HG02763 (cell line): ENCODE measurements around the gene IPCEF1.

Experiments used
- ATAC-seq: cut with Tn5 transposase; IDR thresholded peaks from one replicate; pipeline ENCODE4 v1.9.1; 2021; ENCODE audit warnings: mild to moderate bottlenecking, moderate library complexity; ENCODE audit not compliant: unreplicated experiment

The IPCEF1 gene

GRCh38 chr6:154298297-154298696, 58.3 kb downstream of the IPCEF1 start:
- no peak for ATAC-seq

DNA sequence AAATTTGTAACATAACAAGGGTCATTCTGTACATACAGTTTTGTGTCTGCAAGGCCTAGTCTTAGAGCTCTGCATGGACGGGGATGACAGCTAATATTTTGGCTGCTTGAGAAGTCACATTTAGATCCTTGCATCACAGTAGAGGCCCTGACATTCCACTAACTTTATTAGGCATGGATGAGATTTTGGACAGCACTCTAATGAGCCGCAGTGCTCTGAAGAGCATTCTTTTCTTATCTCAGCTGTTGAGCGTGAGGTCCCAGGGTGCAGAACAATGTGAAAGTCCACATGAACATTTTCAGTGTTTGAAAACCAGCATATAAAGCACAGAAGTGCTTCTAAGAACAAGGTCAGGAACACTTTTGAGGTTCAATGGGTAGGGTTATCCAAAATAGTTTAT, 58.9 kb downstream of the IPCEF1 start:
- ATAC-seq, result no peak

DNA sequence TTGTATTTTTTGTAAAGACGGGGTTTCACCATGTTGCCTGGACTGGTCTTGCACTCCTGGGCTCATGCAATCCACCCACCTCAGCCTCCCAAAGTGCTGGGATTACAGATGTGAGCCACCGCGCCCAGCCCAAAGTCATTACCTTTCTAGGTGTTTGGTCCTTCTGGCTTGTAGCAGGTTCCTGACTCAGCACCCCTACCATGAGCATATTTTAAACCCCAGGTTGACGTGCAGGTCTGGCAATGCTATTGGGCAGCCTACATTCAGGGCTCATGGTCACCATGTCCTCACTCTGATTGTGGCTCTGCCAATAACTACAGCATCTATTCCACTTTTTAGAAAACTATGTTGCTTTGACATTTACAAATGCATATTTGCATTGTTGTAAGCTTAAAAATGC, 59.4 kb downstream of the IPCEF1 start:
- ATAC-seq, result no peak

- ATAC-seq, result no peak
Observed at GRCh38 chr6:154295733-154296132, 60.9 kb downstream of the IPCEF1 start.

DNA sequence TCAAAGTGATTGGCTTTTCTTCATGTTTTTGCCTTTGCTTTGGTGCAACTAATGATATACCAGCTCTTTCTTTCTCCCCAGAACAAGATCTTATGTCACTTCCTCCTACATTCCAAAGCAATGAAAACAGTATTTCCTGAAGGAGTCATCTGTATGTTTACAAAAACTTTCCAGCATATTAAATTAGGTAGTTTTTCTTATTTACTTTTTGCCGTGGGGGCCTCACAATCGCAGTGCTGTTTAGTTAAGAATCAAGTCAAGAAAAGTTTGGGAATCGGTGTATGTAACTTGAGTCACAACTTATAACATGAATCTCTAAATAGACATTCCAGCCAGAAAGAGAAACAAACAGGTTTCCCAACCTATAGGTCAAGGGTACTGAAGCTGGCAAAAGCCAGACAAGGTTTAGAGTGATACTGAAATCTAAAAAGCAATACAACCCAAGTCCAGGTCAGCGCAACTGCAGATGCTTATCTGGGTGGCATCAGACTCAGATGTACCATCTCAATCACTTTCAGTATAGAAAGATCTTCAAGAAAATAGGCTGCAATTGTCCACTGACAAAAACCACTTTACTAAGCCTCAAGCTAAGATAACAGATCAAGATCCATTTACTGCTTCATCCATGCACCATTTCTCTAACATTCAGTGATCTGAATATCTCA, 63.6 kb downstream of the IPCEF1 start:
- ATAC-seq, result no peak

DNA sequence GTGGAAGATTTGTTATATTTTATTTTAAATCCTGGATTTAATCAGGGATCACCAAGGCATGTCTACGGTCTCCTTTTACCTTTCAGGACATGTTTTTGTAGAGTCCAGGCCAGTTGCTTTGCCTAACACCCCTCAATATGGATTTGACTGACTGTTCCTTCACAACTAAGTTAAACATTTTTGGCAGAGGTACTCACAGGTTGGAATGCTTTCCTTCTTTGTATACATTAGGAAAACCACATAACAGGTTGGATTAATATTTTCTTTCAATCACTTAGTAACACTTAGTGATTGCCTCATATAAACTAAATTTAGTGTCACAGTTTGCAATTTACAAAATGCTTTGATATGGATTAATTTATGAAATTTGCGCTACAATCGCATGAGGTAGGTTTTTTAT, 64.5 kb downstream of the IPCEF1 start:
- ATAC-seq, result no peak

GRCh38 chr6:154289818-154290508, 66.6 kb downstream of the IPCEF1 start:
- no peak for ATAC-seq

DNA sequence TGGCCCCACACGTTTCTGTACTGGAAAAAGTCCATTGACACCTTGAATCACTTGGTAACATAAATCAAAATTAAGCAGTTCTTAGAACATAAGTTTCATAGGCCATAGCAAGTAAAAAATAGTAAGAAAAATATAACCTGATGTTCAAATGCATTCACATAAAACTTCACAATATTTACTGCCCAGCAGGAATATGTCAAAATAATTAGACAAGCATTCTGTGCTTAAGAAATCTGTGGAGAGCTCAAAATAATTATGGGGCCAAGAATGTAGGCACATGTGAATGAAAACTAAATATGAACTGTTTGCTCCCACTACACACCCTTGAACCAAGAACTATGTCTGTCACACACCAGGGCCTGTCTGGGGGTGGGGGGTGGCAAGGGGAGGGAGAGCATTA, 70.8 kb downstream of the IPCEF1 start:
- ATAC-seq, result no peak

DNA sequence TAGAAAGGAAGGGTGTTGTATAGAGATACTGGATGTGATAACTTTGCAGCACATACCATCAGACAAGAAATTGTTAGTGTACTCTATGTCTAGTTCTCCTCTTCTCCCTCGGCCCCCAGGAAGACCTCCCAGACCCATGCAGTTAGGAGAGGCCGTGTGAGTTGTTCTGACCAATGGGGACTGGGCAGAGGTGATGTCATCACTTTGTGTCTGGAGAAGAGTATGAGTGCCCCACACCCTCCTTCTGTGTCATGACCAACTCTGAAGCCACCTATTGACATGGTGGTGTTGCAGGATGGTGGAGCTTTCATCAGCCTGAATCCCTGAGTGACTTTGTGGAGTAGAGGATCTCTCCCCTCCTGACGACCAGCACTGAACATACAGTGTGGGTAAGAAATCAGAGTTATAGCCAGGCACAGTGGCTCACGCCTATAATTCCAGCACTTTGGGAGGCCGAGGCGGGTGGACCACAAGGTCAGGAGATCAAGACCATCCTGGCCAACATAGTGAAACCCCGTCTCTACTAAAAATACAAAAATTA, 72.2 kb downstream of the IPCEF1 start:
- ATAC-seq, result no peak

- no peak for ATAC-seq
Observed at GRCh38 chr6:154280521-154280920, 76.1 kb downstream of the IPCEF1 start.

DNA sequence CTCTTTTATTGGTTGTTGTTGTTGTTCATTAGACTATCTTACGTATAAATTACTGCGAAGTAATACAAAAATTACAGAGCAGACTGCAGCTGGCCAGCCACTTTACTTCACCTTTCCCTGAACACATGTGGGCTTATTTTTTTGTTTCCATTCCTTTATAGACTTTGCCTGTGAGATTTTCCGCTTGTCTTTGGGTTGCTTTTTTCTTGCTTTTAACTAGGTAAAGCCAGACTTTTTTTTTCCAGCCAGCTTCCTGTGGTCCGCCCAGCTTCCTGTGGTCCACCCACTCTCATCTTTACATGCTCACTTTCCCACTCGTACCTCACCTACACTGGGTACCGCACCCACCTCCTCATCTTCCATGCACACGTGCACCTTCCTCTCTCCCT, 79.0 kb downstream of the IPCEF1 start:
- ATAC-seq, result no peak

GRCh38 chr6:154276810-154277628, 79.6 kb downstream of the IPCEF1 start:
- peak; percentile 57 for ATAC-seq

- ATAC-seq, result no peak
Observed at GRCh38 chr6:154274168-154274567, 82.4 kb downstream of the IPCEF1 start.

GRCh38 chr6:154268486-154268885, 88.1 kb downstream of the IPCEF1 start:
- ATAC-seq, result no peak

DNA sequence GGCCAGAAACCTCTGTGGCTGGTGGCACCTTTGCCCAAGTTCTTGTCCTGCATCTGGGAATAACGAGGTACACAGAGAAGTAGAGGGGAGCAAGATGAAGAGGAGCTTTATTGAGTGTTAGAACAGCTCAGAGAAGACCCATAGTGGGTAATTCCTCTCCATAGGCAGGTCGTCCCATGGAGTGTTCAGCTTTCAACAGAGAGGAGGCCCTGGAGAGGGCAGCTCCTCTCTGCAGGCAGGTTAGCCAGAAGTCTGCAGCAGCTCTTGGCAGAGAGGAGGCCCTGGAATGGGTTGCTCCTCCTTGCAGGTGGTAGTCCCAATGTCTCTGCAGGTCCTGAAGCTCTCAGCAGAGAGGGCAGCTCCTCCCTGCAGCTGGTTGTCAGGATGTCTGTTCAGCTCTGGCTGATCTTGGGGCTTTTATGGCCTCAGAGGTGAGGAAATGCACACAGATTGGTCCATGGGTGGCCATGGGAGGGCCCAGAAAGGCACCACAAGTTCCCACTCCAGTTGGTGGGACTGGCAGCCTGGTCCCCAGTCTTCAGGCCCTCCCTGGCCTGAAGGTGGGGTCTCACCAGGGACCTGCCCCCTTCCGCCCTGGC, 89.0 kb downstream of the IPCEF1 start:
- no peak for ATAC-seq

- ATAC-seq, result no peak
Observed at GRCh38 chr6:154266560-154267099, 90.0 kb downstream of the IPCEF1 start.

DNA sequence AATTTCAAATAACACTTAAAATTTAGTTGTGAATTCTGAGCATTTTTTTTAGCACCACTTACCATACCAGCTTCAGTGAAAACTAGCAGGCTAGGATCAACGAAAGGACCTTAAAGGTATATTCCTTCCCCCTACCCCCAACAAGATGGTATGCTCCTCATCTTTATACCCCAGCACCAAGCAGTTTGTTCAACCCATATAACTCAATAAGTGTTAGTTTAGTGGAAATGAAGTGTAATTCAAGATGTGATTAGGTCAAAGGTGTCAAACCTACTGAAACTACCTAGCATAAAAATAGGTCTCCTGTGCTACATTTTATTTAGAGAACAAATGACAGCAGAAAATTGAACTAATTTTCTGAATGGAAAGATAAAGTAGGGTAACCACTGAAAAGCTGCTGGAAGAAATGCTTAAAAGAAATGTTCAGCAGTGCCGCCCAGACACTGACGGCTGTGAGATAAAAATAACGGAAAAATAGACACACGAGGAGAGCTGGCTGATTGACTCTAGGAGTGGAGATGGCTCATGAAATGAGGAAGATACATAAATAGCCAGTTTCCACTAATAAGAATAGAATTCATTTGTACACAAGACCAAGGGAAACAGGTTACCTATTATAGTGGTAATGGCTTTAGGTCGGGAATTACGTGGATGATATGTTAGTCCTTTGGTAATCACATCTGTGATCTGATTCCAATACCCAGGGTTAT, 94.8 kb downstream of the IPCEF1 start:
- ATAC-seq, result no peak

- peak; percentile 73 for ATAC-seq
Observed at GRCh38 chr6:154258064-154258757, 98.4 kb downstream of the IPCEF1 start.

DNA sequence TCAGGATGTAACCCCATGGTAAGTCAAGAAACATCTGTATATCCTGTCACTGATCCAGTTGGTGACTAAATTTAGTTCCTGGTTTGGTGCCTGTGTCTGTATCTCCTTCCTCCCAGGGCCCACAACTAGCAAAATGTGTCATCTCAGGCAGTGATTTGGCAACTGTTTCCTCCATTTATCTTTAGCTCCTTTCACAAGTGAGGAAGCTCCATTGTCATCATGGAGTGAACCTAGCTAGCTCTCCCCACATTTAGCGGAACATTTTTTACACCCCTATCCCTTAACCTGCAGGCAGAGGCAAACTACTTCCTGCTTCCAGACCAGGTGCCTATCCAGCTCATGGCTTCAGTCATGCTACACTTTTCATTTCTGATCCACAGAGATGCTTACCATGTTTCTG, 99.5 kb downstream of the IPCEF1 start:
- ATAC-seq, result no peak

DNA sequence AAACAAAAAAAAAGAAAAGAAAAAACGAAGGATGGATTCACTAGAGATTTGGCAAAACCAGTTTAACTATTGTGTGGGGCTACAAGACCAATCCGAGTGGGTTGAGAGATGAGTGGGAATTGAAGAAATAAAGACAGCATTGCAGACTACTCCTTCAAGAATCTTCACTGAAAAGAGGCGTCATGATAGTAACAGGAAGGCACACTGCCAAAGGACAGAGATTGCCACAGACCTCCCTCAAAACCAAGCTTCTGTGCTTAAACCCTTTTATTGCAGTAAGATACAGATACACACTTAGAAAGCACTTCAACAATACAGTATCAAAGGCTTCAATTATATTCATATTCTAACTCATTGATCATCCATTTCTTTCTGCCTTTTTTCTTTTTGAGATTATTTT, 103.9 kb downstream of the IPCEF1 start:
- no peak for ATAC-seq
